Fibroblast of the aortic adventitia (primary cell): ENCODE results near the gene KAT8. TPM values are rescaled to one million over a fixed set of nuclear protein-coding genes. Genes with fewer than 3 reads are reported as not detected.
"Not testable (repeated sequence)": the region's sequence is repeated elsewhere in the genome, so short reads cannot be mapped to it uniquely, and the experiment has no call there.

Experiments
- DNase-seq: peaks from one replicate; pipeline ENCODE4 v3.0.0-alpha.2; 2010; ENCODE audit warnings: low read depth
- H3K4me3 ChIP-seq: 2 replicates; pipeline ENCODE4 v1.5.1; 2011; ENCODE audit warnings: low read depth, mild to moderate bottlenecking, control low read depth, low read length, moderate library complexity
- CTCF ChIP-seq: IDR thresholded peaks from 2 replicates; pipeline ENCODE4 v1.5.1; 2011; ENCODE audit warnings: mild to moderate bottlenecking, low read length, control low read depth, inconsistent platforms; ENCODE audit not compliant: insufficient read depth
- total RNA-seq: library from RNA; depleted of rRNA; stranded (reverse); fragments of >200 nt; gene quantifications from 2 replicates; pipeline ENCODE4 v1.2.3, GENCODE V29; 2012; ENCODE audit warnings: low replicate concordance

KAT8 gene
- total RNA-seq, 1 donor = 31.5 TPM

DNA sequence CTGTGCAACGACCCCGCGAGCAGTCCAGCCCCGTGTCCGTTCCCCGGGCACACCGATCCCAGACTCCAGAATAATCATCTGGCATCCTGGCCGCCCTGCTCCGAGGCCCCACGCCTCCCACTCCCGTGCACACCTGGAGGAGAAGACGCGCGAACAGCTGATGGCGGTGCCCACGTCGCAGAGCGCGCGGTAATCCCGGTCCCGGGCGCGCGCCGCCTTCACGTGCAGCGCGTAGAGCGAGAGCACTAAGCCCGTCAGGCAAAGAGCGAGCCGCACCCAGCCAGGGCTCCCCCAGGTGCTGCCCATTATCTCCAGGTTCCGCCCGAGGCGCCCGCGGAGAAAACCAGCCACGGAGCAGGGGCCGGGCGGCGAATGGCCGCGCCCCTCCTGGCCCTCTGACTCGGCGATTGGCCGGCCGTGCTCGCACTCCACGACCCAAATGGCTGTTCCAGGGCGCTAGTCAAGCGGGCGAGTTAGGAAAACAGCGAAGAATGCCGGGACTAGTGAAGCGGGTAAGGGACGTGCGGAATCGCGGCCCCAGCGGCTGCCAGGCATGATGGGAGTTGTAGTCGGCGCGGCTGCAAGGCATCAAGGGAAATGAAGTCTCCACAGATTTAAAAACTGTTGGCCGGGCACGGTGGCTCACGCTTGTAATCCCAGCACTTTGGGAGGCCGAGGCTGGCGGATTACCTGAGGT is 22.9 kb upstream of the KAT8 start, which contains the start of gene VKORC1:
VKORC1 (minus strand) TSS at position 374 of the 697 bp plus-strand sequence; CDS start at position 306, 68 bp downstream.
- peak within 1 kb of the TSS; percentile 94 for H3K4me3 ChIP-seq
- TF ChIP-seq CTCF = no peak
- peak; percentile 97 for DNase-seq

DNA sequence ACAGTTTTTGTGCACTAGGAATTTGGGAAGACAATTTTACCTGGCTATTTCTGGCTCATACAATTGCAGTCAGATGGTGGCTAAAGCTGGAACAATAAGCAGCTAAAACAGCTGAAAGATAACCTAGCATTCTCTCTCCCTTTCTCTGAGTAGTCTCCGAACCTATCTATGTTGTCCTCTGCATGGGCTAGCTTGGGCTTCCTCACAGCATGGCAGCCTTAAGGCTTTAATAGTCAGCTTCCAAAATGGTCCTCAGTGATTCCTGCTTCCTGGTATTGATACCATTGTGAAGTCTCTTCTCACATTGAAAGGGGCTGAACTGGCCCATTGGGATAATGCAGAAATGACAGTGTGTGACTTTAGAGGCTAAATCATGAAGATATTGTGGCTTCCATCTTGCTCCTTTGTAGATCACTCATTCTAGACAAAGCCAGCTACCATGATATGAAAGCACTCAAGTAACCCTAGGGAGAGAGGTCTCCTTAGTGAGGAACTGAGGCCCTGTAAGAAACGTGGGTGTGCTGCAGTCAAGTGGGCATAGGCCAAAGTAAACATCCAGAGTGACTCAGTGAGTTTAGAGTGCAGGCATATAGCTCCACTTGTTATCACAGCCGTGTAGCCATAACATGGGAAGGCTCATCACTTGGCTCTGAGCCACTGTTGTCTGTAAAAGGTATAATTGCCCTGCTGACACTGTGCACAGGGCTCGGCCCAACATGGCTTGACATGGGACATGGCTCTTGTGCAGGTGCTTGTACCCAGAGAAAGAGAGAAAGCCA is 17.4 kb upstream of the KAT8 start:
- peak; percentile 30 for DNase-seq
- no peak overlapping the region for H3K4me3 ChIP-seq
- TF ChIP-seq CTCF = no peak

DNA sequence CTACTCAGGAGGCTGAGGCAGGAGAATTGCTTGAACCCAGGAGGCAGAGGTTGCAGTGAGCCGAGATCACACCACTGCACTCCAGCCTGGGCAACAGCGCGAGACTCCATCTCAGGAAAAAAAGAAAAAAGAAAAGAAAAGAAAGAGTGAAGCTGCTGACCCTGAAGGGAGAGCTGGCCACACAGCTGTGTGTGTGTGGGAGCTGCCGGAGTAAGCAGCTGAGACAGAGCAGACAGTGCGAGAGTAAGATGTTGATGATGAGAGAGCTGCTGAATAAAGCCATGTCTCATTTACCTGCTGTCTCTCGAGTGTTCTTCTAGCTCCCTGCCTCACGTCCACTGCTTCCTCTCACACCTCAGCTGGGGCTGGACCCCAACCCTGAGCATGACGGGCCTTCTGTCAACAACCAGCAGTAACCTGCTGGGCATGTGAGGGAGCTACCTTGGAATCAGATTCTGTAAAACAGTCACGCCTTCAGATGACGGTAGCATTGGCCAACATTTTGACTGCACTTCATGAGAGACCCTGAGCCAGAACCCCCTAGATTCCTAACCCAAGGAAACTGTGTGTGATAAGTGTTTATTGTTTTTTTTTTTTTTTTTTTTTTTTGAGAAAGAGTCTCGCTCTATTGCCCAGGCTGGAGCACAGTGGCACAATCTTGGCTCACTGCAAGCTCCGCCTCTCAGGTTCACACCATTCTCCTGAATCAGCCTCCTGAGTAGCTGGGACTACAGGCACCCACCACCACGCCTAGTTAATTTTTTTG is 16.4 kb upstream of the KAT8 start:
- not testable (repeated sequence) for H3K4me3 ChIP-seq, DNase-seq

- DNase-seq = peak; percentile 59
- no peak overlapping the region for H3K4me3 ChIP-seq
- TF ChIP-seq CTCF = peak; percentile 89
Measured at GRCh38 chr16:31105677-31106213, 11.7 kb upstream of the KAT8 start.

DNA sequence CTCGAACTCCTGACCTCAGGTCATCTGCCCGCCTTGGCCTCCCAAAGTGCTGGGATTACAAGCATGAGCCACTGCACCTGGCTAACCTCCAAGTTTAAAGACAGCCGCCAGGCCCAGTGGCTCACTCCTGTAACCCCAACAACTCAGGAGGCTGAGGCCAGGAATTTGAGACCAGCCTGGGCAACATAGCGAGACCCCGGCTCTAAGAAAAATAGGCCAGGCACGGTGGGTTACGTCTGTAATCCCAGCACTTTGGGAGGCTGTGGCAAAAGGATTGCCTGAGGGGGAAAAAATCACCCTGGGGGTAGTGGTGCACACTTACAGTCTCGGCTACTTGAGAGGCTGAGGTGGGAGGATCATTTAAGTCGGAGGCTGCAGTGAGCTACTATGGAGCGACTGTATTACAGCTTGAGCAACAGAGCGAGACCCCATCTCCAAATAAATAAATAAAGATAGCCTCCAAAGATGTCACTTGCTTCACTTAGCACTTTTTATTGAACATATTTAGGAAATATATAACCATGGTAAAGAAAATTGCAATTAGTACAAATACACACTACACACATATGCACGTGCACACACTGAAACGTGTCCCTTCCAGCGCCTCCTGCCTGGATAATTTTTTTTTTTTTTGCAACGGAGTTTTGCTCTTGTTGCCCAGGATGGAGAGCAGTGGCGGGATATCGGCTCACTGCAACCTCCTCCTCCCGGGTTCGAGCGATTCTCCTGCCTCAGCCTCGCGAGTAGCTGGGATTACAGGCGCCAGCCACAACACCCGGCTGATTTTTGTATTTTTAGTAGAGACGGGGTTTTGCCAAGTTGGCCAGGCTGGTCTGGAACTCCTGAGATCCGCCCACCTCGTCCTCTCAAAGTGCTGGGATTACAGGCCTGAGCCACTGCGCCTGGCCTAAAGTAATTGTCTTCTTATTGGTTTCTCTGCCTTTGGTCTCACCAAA is 10.7 kb upstream of the KAT8 start:
- H3K4me3 ChIP-seq = no peak overlapping the region
- TF ChIP-seq CTCF = no peak

GRCh38 chr16:31107465-31107867 is 10.0 kb upstream of the KAT8 start:
- TF ChIP-seq CTCF = no peak
- no peak for DNase-seq
- no peak overlapping the region for H3K4me3 ChIP-seq

More for the DNA sequence above, 10.7 kb upstream of the KAT8 start:
- no peak for DNase-seq
